Stimulated activated CD4-positive, alpha-beta T cell treated with anti-CD3 and anti-CD28 coated beads, TNF-alpha, amount 100 ng/mL, for 1 hour (primary cell): ENCODE data around the gene IFITM1.
"Not testable (repeated sequence)": the region's sequence is repeated elsewhere in the genome, so short reads cannot be mapped to it uniquely, and the experiment has no call there.

ENCODE experiments used
- DNase-seq, 3 donors: peaks; one replicate each; pipeline ENCODE4 v3.0.0-alpha.2; 2020; ENCODE audit warnings: low read depth in 3 of 3, low spot score in 1 of 3

The IFITM1 gene

DNA sequence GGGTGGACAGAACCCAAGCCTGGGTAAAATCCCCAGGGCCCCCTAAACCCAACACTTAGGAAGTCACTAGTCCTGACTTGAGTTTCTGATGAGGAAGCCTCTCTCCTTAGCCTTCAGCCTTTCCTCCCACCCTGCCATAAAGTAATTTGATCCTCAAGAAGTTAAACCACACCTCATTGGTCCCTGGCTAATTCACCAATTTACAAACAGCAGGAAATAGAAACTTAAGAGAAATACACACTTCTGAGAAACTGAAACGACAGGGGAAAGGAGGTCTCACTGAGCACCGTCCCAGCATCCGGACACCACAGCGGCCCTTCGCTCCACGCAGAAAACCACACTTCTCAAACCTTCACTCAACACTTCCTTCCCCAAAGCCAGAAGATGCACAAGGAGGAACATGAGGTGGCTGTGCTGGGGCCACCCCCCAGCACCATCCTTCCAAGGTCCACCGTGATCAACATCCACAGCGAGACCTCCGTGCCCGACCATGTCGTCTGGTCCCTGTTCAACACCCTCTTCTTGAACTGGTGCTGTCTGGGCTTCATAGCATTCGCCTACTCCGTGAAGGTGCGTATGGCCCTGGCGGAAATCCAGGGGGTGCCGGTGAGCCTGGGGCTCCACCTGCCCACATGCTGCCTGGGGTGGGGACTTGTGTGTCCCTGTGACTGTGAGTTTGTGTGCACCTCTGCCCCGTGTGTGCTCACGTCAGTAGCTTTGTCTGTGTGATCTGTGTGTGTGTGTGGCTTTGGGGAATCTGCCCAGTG lies at the start of gene IFITM1:
Gene IFITM1 (plus strand): TSS at position 254 of the 767 bp plus-strand sequence. CDS start 131 bp downstream, at position 385.
- DNase-seq = peak in 1 of 3 donors; percentile 33

DNA sequence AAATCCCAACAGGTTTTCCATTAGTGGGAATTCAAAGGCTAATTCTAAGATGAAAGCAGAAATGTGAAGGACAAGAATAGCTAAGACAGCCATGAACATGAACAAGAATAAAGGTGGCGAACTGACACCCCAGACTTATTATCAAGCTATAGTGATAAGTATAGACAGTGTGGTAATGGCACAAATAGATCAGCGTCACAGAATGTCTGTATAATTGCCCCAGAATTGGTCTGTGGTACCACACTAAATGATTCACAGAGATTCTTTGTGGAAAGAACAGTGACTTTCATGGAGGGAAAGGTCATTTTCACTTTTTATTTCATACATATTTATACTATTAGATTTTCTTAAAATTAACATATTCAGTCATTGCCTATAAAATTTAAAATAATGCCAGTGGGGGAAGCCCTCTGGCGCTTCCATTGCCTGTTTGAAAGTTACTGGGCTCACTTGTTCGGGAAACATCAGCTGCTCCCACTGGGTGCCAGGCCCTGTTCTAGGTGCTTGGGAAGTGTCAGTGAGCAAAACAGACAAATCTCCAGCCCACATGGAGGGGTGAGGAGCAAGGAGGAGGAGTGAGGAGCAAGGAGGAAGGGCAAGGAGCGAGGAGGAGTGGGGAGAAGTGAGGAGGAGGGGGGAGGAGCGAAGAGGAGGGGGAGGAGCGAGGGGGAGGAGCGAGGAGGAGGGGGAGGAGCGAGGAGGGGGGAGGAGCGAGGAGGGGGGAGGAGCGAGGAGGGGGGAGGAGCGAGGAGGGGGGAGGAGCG lies 47.0 kb upstream of the IFITM1 start:
- no peak for DNase-seq

DNA sequence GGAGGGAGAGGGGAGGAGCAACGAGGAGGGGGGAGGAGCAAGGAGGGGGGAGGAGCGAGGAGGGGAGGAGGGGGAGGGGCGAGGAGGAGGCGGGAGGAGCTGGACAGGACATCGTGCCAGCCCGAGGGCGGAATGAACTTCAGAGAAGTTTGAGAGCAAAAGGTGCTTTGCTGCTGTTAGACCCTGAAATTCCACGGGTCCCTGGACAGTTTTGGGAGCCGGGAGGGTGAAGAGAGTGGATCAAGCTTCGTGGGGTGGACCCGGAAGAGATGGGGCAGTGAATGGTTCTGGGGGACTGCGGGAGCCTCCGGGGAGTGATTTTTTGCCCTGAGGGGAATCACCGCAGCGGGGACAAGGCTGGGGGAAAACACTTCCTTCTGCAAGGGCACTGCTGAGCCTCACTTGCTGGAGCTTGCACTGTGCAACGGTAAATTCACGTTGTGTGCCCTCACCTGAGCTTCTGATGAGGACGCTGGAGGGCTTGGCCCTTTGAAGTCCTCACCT lies 46.3 kb upstream of the IFITM1 start:
- no peak for DNase-seq

- DNase-seq = not testable (repeated sequence)
Measured at GRCh38 chr11:268716-269145, 45.1 kb upstream of the IFITM1 start.

DNA sequence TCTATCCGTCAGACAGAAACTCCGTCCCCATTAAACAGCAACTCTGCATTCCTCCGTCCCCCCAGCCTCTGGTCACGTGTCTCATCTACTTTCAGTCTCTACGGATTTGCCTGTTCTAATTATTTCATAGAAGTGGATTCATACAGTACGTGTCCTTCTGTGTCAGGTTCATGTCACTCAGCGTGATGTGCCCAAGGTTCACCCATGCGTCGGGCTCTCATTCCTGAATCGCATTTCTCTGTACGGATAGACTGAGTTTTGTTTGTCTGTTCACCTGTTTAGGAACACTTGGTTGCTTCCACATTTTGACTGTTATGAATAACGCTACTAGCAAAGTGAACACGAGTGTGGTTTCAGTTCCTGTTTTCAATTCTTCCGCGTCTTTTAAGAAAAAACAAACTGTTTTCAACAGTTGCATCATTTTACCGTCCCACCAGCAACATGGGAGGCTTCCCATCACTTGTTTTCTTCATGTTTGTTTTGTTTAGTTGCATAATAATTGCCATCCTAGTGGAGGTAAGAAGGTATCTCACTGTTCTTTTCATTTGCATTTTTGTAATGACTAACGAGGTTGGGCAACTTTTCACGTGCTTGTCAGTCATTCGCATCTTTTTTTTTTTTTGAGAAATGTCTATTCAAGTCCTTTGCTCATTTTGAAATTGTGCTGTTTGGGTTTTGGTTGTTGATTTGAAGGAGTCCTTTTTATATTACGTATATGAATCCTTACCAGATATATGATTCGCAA lies 44.5 kb upstream of the IFITM1 start:
- no peak for DNase-seq

- DNase-seq = no peak
Measured at GRCh38 chr11:270451-271318, 43.2 kb upstream of the IFITM1 start.

GRCh38 chr11:271319-271715 lies 42.5 kb upstream of the IFITM1 start:
- DNase-seq = no peak

DNA sequence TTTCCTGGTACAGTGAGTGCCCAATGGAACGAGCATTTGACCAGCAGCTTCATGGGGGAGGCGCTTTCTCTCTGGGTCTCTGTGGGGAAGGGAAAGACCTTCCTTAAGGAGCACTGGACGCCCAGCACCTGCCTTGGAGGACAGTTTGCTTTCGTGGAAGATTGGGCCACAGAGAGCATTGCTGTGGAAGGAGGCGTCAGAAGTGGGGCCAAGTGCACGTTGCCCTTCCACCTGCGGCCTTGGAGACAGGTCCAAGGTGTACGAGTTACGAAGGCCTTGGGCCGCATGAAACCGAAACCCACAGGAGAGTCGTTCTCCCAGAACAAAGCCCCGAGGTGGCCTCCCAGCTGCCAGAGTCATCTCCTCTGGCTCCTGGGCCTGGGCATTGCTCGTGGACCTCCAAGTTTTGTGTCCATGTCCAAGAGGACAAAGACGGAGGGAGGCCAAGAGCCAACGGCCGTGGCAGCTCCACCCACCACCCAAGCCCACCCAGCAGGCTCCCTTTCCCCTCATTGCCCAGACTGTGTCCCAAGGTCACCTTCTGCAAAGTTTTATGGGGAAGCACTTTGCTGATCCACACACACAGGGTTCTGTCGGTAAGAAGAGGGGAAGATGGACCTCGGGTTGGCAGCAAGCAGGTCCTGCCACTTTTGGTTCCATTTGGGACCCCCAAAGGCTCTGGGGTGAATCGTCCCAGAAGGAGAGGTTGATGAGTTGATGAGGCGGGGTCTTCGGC lies 41.5 kb upstream of the IFITM1 start:
- no peak for DNase-seq

GRCh38 chr11:272931-273198 lies 41.0 kb upstream of the IFITM1 start:
- DNase-seq = no peak

- DNase-seq = no peak
Measured at GRCh38 chr11:276219-276618, 37.6 kb upstream of the IFITM1 start.

DNA sequence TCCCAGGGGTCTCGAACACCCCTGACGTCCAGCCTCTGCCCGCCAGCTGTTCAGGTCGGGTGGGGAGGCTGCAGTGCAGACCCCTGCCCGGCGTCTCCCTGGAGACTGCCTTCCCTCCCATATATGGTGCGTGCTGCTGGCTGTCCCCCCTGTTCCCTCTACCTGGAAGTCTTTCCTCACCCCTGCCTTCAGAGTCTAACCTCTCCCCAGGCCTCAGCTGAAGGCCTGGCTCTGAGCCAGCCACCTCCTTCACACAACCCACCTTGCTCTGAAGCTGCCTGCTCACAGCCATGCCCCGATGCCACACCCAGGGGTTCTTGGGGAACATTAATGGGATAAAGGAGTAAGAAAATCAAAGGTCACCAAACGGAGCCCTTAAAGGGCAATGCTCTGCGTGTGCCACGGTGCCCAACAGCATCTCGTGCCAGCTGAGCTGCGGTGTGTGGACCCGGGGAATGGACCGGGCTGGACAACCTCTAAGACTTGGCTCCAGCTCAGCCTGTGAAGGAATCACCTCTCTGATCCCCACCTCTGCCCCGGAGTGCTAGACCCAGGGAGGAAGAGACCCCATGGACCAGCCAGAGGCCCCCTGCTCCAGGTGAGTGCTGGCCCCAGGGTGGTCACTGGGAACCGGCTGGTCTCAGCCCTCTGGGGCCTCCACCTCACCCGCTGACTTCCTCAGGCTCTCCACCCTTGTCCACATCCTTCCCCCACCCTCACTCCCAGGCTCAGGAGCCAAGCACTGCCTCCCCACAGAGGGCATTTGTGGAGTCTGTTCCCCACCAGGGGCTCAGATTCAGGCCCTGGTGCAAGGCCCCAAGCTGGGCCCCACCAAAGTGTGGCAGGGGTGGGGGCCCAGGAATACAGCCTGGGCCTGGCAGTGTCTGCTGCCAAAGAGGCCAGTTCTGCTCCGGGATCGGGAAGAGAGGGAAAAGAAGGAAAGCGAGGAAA lies 35.6 kb upstream of the IFITM1 start, which contains the start of gene NLRP6:
Gene NLRP6 (plus strand): TSS at position 407 of the 951 bp plus-strand sequence. CDS start 163 bp downstream, at position 570.
- no peak for DNase-seq

- DNase-seq = no peak
Measured at GRCh38 chr11:279040-279965, 34.5 kb upstream of the IFITM1 start.

- no peak for DNase-seq
Measured at GRCh38 chr11:279966-280705, 33.7 kb upstream of the IFITM1 start.

- no peak for DNase-seq
Measured at GRCh38 chr11:280706-281485, 32.9 kb upstream of the IFITM1 start.

DNA sequence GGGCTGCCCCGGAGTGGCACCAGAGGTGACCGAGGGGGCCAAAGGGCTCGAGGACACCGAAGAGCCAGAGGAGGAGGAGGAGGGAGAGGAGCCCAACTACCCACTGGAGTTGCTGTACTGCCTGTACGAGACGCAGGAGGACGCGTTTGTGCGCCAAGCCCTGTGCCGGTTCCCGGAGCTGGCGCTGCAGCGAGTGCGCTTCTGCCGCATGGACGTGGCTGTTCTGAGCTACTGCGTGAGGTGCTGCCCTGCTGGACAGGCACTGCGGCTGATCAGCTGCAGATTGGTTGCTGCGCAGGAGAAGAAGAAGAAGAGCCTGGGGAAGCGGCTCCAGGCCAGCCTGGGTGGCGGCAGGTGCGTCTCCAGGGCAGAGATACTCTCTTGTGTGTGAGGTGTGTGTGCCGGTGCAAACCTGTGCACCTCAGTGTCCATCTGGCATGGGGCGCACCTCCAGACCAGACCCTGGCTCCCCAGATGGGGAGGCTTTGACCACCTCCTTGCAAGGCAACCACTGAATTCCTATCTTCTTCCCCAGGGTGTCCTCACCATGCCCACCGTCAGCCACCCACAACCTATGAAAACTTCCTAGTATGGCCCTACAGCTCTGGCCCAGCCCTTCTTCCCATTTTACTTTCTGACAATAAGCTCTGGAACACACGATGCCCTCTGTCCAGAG lies 32.2 kb upstream of the IFITM1 start:
- DNase-seq = no peak

GRCh38 chr11:282171-282570 lies 31.7 kb upstream of the IFITM1 start:
- DNase-seq = no peak
